Measurements from ENCODE around the gene PRIM2. TPM values are rescaled to one million over a fixed set of nuclear protein-coding genes. Genes with fewer than 3 reads are reported as not detected.
"Not testable (repeated sequence)": the region's sequence is repeated elsewhere in the genome, so short reads cannot be mapped to it uniquely, and the experiment has no call there.

Gene PRIM2
- total and polyA plus RNA-seq, 2 experiments from 2014 or later = 45.5 to 75.2 TPM

- not testable (repeated sequence) for H3K36me3 Mint-ChIP-seq (ENCODE audit: low read depth); H3K9me3 Mint-ChIP-seq; H3K27me3 Mint-ChIP-seq (ENCODE audit: insufficient read depth, low read depth, poor library complexity); H3K4me3 Mint-ChIP-seq; H4K20me1 ChIP-seq (replicated peaks; ENCODE audit: insufficient read depth); ATAC-seq; H2AFZ ChIP-seq; H3K36me3 ChIP-seq (ENCODE audit: insufficient read depth); H3K4me2 ChIP-seq; H3K4me1 ChIP-seq (ENCODE audit: insufficient read depth); H3K27ac Mint-ChIP-seq; H3K79me2 ChIP-seq (replicated peaks; ENCODE audit: insufficient read depth); H3K9me2 ChIP-seq (ENCODE audit: insufficient read depth); H3K4me1 Mint-ChIP-seq; H3K27ac ChIP-seq (ENCODE audit: low read depth); H3K27me3 ChIP-seq (ENCODE audit: insufficient read depth); H3K4me3 ChIP-seq; DNase-seq (ENCODE audit: low spot score); H3F3A ChIP-seq (replicated peaks; ENCODE audit: low read depth)
Measured at GRCh38 chr6:57293472-57293871, 24.0 kb upstream of the PRIM2 start.

GRCh38 chr6:57294862-57295445 is 22.5 kb upstream of the PRIM2 start:
- DNase-seq (ENCODE audit: low spot score) = no peak
- H3K9me2 ChIP-seq (ENCODE audit: insufficient read depth) = no peaks in the 10 kb centered on the region
- H3K4me3 ChIP-seq = no peak overlapping the region
- no peaks in the 10 kb centered on the region for H3K79me2 ChIP-seq (replicated peaks; ENCODE audit: insufficient read depth)
- no peaks in the 10 kb centered on the region for H3K4me1 Mint-ChIP-seq
- H3K36me3 ChIP-seq (ENCODE audit: insufficient read depth) = no peaks in the 10 kb centered on the region
- no peak overlapping the region for H3K27ac Mint-ChIP-seq
- H4K20me1 ChIP-seq (replicated peaks; ENCODE audit: insufficient read depth) = no peaks in the 10 kb centered on the region
- no peak overlapping the region for H3K4me2 ChIP-seq
- peak overlapping the region; percentile 20; the same call in 1 of the 2 replicates for H2AFZ ChIP-seq
- H3K27me3 ChIP-seq (ENCODE audit: insufficient read depth) = no peaks in the 10 kb centered on the region
- H3K4me1 ChIP-seq (ENCODE audit: insufficient read depth) = no peaks in the 10 kb centered on the region
- H3F3A ChIP-seq (replicated peaks; ENCODE audit: low read depth) = no peaks in the 10 kb centered on the region
- no peaks in the 10 kb centered on the region for H3K36me3 Mint-ChIP-seq (ENCODE audit: low read depth)
- no peak for ATAC-seq
- peaks cover 2% of the 10 kb centered on the region for H3K27me3 Mint-ChIP-seq (ENCODE audit: insufficient read depth, low read depth, poor library complexity)
- no peaks in the 10 kb centered on the region for H3K9me3 Mint-ChIP-seq
- H3K27ac ChIP-seq (ENCODE audit: low read depth) = no peak overlapping the region
- H3K4me3 Mint-ChIP-seq = no peak overlapping the region
- TF ChIP-seq REST (IDR thresholded peaks at IDR 0.05; ENCODE audit: unreplicated experiment) (no peak), CTCF (conservative IDR thresholded peaks at IDR 0.05; ENCODE audit: low read depth in 2 of 2) (no peak), POLR2AphosphoS5 (IDR thresholded peaks at IDR 0.05; ENCODE audit: low read depth) (no peak), EZH2 (IDR thresholded peaks at IDR 0.05; ENCODE audit: low read depth, unreplicated experiment) (no peak), CREB1 (CRISPR knock-in tag; IDR thresholded peaks at IDR 0.05; ENCODE audit: low read depth) (no peak), NANOG (IDR thresholded peaks at IDR 0.05; ENCODE audit: borderline replicate concordance) (no peak), EZH2phosphoT487 (IDR thresholded peaks at IDR 0.05; ENCODE audit: unreplicated experiment) (no peak), ETS1 (IDR thresholded peaks at IDR 0.05) (no peak), STAT1 (IDR thresholded peaks at IDR 0.05; ENCODE audit: unreplicated experiment) (no peak), ZNF331 (CRISPR knock-in tag; IDR thresholded peaks at IDR 0.05; ENCODE audit: low read depth) (no peak)

Data from GM23338 (cell line).